ENCODE measurements around the gene LCN6. TPM values are rescaled to one million over a fixed set of nuclear protein-coding genes. Genes with fewer than 3 reads are reported as not detected.
"Not testable (repeated sequence)": the region's sequence is repeated elsewhere in the genome, so short reads cannot be mapped to it uniquely, and the experiment has no call there.

Gene LCN6
- total and polyA plus RNA-seq, 2 of the 13 experiments (the other 11 are each of a cell fraction or from before 2014, with no cell fraction given): not detected

- TF ChIP-seq PAXIP1 (CRISPR knock-in tag; conservative IDR thresholded peaks at IDR 0.05): peak; percentile 90
- TF ChIP-seq ZNF264 (CRISPR knock-in tag; IDR thresholded peaks at IDR 0.05): peak; percentile 79
- peak; percentile 30 for TF ChIP-seq ASH2L (IDR thresholded peaks at IDR 0.05; ENCODE audit: insufficient read length, low read depth, low read length)
- TF ChIP-seq TFAP4 (IDR thresholded peaks at IDR 0.05; ENCODE audit: borderline replicate concordance, low read depth): peak; percentile 23; the same call in 1 of the 2 replicates
- not testable (repeated sequence) for TF ChIP-seq NONO (IDR thresholded peaks at IDR 0.05)
- TF ChIP-seq NONO (CRISPR knock-in tag; conservative IDR thresholded peaks at IDR 0.05): peak; percentile 75
- peak; percentile 40; the same call in 1 of the 2 replicates for TF ChIP-seq ZNF772 (CRISPR knock-in tag; IDR thresholded peaks at IDR 0.05)
- TF ChIP-seq ZBTB38 (CRISPR knock-in tag; IDR thresholded peaks at IDR 0.05): peak; percentile 58
- peak; percentile 66; the same call in 1 of the 2 replicates for TF ChIP-seq ZSCAN31 (CRISPR knock-in tag; IDR thresholded peaks at IDR 0.05; ENCODE audit: low read depth)
- peak; percentile 71 for TF ChIP-seq POLR2AphosphoS5 (IDR thresholded peaks at IDR 0.05; ENCODE audit: low read depth, low read length)
- peak; percentile 83; the same call in 1 of the 2 replicates for TF ChIP-seq AHDC1 (CRISPR knock-in tag; IDR thresholded peaks at IDR 0.05; ENCODE audit: borderline replicate concordance)
- 0 out of 2 replicates have a peak, but pooled peaks have one; percentile 38 for TF ChIP-seq ZNF317 (CRISPR knock-in tag; IDR thresholded peaks at IDR 0.05)
- TF ChIP-seq MED13 (CRISPR knock-in tag; IDR thresholded peaks at IDR 0.05): peak; percentile 89
- TF ChIP-seq ZNF18 (CRISPR knock-in tag; IDR thresholded peaks at IDR 0.05; ENCODE audit: insufficient replicate concordance): peak; percentile 75
Observed at GRCh38 chr9:136788644-136789522, 40.6 kb upstream of the LCN6 start (continued).
